ENCODE results near the gene CD320. TPM values are rescaled to one million over a fixed set of nuclear protein-coding genes. Genes with fewer than 3 reads are reported as not detected.
"Not testable (repeated sequence)": the region's sequence is repeated elsewhere in the genome, so short reads cannot be mapped to it uniquely, and the experiment has no call there.

The CD320 gene
- total and polyA plus RNA-seq, 10 of the 15 experiments (the other 5 are each of a cell fraction or from before 2014, with no cell fraction given) = 1.1 to 134 (median 46.5) TPM

DNA sequence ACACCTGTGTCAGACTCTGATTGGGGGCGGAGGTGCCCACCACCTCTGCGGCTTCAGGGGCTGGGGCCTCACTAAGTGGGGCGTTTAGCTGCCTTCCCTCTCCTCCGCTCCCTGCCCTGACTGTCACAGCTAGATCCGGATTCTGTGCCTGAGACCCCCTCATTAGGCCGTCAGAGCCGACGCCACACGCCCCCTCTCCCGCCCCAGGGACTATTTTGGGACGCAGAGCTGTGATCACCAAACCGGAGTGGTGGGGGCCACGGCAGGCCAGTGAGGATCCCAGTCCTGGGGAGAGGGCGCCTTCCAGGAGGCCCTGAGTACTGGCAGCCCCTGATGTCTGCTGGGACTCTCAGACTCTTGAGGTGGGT, 34.1 kb upstream of the CD320 start (continued):
- TF ChIP-seq, protein P1, sequence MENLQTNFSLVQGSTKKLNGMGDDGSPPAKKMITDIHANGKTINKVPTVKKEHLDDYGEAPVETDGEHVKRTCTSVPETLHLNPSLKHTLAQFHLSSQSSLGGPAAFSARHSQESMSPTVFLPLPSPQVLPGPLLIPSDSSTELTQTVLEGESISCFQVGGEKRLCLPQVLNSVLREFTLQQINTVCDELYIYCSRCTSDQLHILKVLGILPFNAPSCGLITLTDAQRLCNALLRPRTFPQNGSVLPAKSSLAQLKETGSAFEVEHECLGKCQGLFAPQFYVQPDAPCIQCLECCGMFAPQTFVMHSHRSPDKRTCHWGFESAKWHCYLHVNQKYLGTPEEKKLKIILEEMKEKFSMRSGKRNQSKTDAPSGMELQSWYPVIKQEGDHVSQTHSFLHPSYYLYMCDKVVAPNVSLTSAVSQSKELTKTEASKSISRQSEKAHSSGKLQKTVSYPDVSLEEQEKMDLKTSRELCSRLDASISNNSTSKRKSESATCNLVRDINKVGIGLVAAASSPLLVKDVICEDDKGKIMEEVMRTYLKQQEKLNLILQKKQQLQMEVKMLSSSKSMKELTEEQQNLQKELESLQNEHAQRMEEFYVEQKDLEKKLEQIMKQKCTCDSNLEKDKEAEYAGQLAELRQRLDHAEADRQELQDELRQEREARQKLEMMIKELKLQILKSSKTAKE (IDR thresholded peaks at IDR 0.05; ENCODE audit: low read depth, poor library complexity, severe bottlenecking) = no peak
- TF ChIP-seq, protein P2, sequence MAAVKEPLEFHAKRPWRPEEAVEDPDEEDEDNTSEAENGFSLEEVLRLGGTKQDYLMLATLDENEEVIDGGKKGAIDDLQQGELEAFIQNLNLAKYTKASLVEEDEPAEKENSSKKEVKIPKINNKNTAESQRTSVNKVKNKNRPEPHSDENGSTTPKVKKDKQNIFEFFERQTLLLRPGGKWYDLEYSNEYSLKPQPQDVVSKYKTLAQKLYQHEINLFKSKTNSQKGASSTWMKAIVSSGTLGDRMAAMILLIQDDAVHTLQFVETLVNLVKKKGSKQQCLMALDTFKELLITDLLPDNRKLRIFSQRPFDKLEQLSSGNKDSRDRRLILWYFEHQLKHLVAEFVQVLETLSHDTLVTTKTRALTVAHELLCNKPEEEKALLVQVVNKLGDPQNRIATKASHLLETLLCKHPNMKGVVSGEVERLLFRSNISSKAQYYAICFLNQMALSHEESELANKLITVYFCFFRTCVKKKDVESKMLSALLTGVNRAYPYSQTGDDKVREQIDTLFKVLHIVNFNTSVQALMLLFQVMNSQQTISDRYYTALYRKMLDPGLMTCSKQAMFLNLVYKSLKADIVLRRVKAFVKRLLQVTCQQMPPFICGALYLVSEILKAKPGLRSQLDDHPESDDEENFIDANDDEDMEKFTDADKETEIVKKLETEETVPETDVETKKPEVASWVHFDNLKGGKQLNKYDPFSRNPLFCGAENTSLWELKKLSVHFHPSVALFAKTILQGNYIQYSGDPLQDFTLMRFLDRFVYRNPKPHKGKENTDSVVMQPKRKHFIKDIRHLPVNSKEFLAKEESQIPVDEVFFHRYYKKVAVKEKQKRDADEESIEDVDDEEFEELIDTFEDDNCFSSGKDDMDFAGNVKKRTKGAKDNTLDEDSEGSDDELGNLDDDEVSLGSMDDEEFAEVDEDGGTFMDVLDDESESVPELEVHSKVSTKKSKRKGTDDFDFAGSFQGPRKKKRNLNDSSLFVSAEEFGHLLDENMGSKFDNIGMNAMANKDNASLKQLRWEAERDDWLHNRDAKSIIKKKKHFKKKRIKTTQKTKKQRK (IDR thresholded peaks at IDR 0.05; ENCODE audit: low read depth, low read length) = no peak
- TF ChIP-seq TARDBP (IDR thresholded peaks at IDR 0.05; ENCODE audit: borderline replicate concordance) (no peak), IKZF2 (IDR thresholded peaks at IDR 0.05) (no peak), GATAD2B (conservative IDR thresholded peaks at IDR 0.05; ENCODE audit: low read depth) (no peak), KAT2A (conservative IDR thresholded peaks at IDR 0.05; ENCODE audit: control insufficient read depth, low read depth, low read length) (no peak), PAX8 (IDR thresholded peaks at IDR 0.05) (no peak), CREB1 (IDR thresholded peaks at IDR 0.05; ENCODE audit: low read depth) (no peak), TBL1XR1 (IDR thresholded peaks at IDR 0.05; ENCODE audit: low read depth, low read length) (no peak)
- TF ChIP-seq, protein P3, sequence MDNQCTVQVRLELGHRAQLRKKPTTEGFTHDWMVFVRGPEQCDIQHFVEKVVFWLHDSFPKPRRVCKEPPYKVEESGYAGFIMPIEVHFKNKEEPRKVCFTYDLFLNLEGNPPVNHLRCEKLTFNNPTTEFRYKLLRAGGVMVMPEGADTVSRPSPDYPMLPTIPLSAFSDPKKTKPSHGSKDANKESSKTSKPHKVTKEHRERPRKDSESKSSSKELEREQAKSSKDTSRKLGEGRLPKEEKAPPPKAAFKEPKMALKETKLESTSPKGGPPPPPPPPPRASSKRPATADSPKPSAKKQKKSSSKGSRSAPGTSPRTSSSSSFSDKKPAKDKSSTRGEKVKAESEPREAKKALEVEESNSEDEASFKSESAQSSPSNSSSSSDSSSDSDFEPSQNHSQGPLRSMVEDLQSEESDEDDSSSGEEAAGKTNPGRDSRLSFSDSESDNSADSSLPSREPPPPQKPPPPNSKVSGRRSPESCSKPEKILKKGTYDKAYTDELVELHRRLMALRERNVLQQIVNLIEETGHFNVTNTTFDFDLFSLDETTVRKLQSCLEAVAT (IDR thresholded peaks at IDR 0.05) = no peak
- TF ChIP-seq, protein P4, sequence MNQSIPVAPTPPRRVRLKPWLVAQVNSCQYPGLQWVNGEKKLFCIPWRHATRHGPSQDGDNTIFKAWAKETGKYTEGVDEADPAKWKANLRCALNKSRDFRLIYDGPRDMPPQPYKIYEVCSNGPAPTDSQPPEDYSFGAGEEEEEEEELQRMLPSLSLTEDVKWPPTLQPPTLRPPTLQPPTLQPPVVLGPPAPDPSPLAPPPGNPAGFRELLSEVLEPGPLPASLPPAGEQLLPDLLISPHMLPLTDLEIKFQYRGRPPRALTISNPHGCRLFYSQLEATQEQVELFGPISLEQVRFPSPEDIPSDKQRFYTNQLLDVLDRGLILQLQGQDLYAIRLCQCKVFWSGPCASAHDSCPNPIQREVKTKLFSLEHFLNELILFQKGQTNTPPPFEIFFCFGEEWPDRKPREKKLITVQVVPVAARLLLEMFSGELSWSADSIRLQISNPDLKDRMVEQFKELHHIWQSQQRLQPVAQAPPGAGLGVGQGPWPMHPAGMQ (IDR thresholded peaks at IDR 0.05; ENCODE audit: borderline replicate concordance) = no peak

DNA sequence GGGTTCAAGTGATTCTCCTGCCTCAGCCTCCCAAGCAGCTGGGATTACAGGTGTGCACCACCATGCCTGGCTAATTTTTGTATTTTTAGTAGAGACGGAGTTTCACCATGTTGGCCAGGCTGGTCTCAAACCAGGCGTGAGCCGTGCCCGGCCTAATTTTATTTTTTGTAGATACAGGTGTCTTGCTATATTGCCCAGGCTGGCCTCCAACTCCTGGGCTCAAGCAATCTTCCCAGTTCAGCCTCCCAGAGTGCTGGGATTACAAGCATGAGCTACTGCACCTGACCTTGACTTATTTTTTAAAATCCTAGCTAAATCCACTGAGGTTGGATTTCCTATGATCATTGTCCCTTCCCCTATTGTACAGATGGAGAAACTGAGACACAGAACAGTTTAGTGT, 33.3 kb upstream of the CD320 start:
- intact Hi-C loops (cut with micrococcal nuclease; ENCODE audit: unreplicated experiment) = not testable (repeated sequence)

More for the DNA sequence above, 33.3 kb upstream of the CD320 start:
- POLR2A ChIA-PET = interaction anchor here (0.7 kb wide), 1 partner anchor 28 kb away, joined by 3 read pairs; no protein-coding TSS in a partner anchor
- SMC1A ChIA-PET (ENCODE audit: uncharacterized antibody, unreplicated experiment) = interaction anchor here (0.6 to 1.0 kb wide), 2 partner anchors 15 to 74 kb away, joined by 3 read pairs; no protein-coding TSS in a partner anchor
- H3K4me1 ChIP-seq (ENCODE audit: control insufficient read depth, insufficient read depth, low read length); H3K27me3 ChIP-seq (replicated peaks in 1 of 2; ENCODE audit: control insufficient read depth in 2 of 2, insufficient read depth in 2 of 2, low read length in 1 of 2); H4K20me1 ChIP-seq (ENCODE audit: control insufficient read depth, insufficient read depth); H3K4me3 ChIP-seq; H3K9ac ChIP-seq (ENCODE audit: control insufficient read depth, insufficient read depth, low read length); BruUV-seq (replicated peaks); H3K36me3 ChIP-seq (ENCODE audit: control insufficient read depth in 2 of 2, insufficient read depth in 2 of 2, low read length in 1 of 2); ATAC-seq; H3K27ac ChIP-seq (ENCODE audit: control insufficient read depth, insufficient read depth); H3K9me3 ChIP-seq (replicated peaks; ENCODE audit: control insufficient read depth, insufficient read depth, low read length); H3K79me2 ChIP-seq (ENCODE audit: control insufficient read depth, insufficient read depth, low read length); FAIRE-seq; DNase-seq (ENCODE audit: low read depth, low spot score); H2AFZ ChIP-seq (ENCODE audit: control insufficient read depth, low read depth, low read length); H3K4me2 ChIP-seq (ENCODE audit: control insufficient read depth, insufficient read depth); in situ Hi-C loops (cut with MboI): not testable (repeated sequence)
- CTCF ChIA-PET = interaction anchor here (0.7 to 1.1 kb wide), 2 partner anchors 12 to 237 kb away, joined by 3 to 4 read pairs; no protein-coding TSS in a partner anchor
- 88% methylated on average over 4 of the region's 4 CpGs for WGBS (ENCODE audit: insufficient coverage, insufficient replicate concordance, low lambda C conversion rate, missing lambda C conversion rate)
- RAD21 ChIA-PET (ENCODE audit: unreplicated experiment) = interaction anchor here (0.6 to 0.8 kb wide), 2 partner anchors 13 to 164 kb away, joined by 3 to 4 read pairs; no protein-coding TSS in a partner anchor
